GM19372 (cell line): ENCODE data around the gene ZNF536.

ENCODE experiments used
- ATAC-seq: cut with Tn5 transposase; IDR thresholded peaks from one replicate; pipeline ENCODE4 v1.9.1; 2021; ENCODE audit warnings: mild to moderate bottlenecking, low read depth, moderate library complexity; ENCODE audit not compliant: unreplicated experiment

ZNF536 gene

GRCh38 chr19:30371960-30372824 is at the start of gene ZNF536:
Gene ZNF536 (plus strand): TSS chr19:30372384. CDS start chr19:30443563, 71,179 bp downstream.
- ATAC-seq, result no peak

- no peak for ATAC-seq
Measured at GRCh38 chr19:30322641-30323320, 49.4 kb upstream of the ZNF536 start.

- no peak for ATAC-seq
Measured at GRCh38 chr19:30323904-30324303, 48.3 kb upstream of the ZNF536 start.

GRCh38 chr19:30324982-30325381 is 47.2 kb upstream of the ZNF536 start:
- ATAC-seq, result no peak

GRCh38 chr19:30325676-30326392 is 46.4 kb upstream of the ZNF536 start:
- no peak for ATAC-seq

- no peak for ATAC-seq
Measured at GRCh38 chr19:30326393-30326710, 45.8 kb upstream of the ZNF536 start.

- no peak for ATAC-seq
Measured at GRCh38 chr19:30327331-30327730, 44.9 kb upstream of the ZNF536 start.

- ATAC-seq, result no peak
Measured at GRCh38 chr19:30328096-30328495, 44.1 kb upstream of the ZNF536 start.

GRCh38 chr19:30330266-30330665 is 41.9 kb upstream of the ZNF536 start:
- ATAC-seq, result no peak

- ATAC-seq, result no peak
Measured at GRCh38 chr19:30332445-30333234, 39.5 kb upstream of the ZNF536 start.

- no peak for ATAC-seq
Measured at GRCh38 chr19:30333291-30334065, 38.7 kb upstream of the ZNF536 start.

- no peak for ATAC-seq
Measured at GRCh38 chr19:30334841-30335240, 37.3 kb upstream of the ZNF536 start.

- no peak for ATAC-seq
Measured at GRCh38 chr19:30335306-30335886, 36.8 kb upstream of the ZNF536 start.

GRCh38 chr19:30336290-30336689 is 35.9 kb upstream of the ZNF536 start:
- ATAC-seq, result no peak

- no peak for ATAC-seq
Measured at GRCh38 chr19:30338041-30338456, 34.1 kb upstream of the ZNF536 start.

GRCh38 chr19:30338878-30339623 is 33.1 kb upstream of the ZNF536 start:
- no peak for ATAC-seq

- ATAC-seq, result no peak
Measured at GRCh38 chr19:30339624-30340525, 32.3 kb upstream of the ZNF536 start.
